GM18502 (cell line): ENCODE measurements around the gene DIAPH3.
"Not testable (repeated sequence)": the region's sequence is repeated elsewhere in the genome, so short reads cannot be mapped to it uniquely, and the experiment has no call there.

Experiments used
- ATAC-seq: cut with Tn5 transposase; IDR thresholded peaks from one replicate; pipeline ENCODE4 v1.9.1; 2021; ENCODE audit warnings: mild to moderate bottlenecking; ENCODE audit not compliant: unreplicated experiment, poor library complexity

Gene DIAPH3

GRCh38 chr13:60163478-60164233 is at the start of gene DIAPH3:
DIAPH3 (minus strand) TSS chr13:60163928; CDS start chr13:60163766, 162 bp downstream.
- ATAC-seq, result peak; percentile 99

- no peak for ATAC-seq
Observed at GRCh38 chr13:60213236-60213744, 49.6 kb upstream of the DIAPH3 start.

GRCh38 chr13:60211548-60211947 is 47.8 kb upstream of the DIAPH3 start:
- ATAC-seq, result no peak

GRCh38 chr13:60210510-60211330 is 47.0 kb upstream of the DIAPH3 start:
- no peak for ATAC-seq

GRCh38 chr13:60205499-60205898 is 41.8 kb upstream of the DIAPH3 start:
- ATAC-seq, result not testable (repeated sequence)

- no peak for ATAC-seq
Observed at GRCh38 chr13:60201286-60201685, 37.6 kb upstream of the DIAPH3 start.

GRCh38 chr13:60195893-60196292 is 32.2 kb upstream of the DIAPH3 start:
- not testable (repeated sequence) for ATAC-seq

GRCh38 chr13:60182907-60183306 is 19.2 kb upstream of the DIAPH3 start:
- ATAC-seq, result no peak

- no peak for ATAC-seq
Observed at GRCh38 chr13:60178327-60178726, 14.6 kb upstream of the DIAPH3 start.

- no peak for ATAC-seq
Observed at GRCh38 chr13:60175571-60175970, 11.8 kb upstream of the DIAPH3 start.

GRCh38 chr13:60174113-60174512 is 10.4 kb upstream of the DIAPH3 start:
- ATAC-seq, result no peak

GRCh38 chr13:60172111-60172510 is 8.4 kb upstream of the DIAPH3 start:
- ATAC-seq, result no peak

GRCh38 chr13:60170414-60170813 is 6.7 kb upstream of the DIAPH3 start:
- ATAC-seq, result no peak

GRCh38 chr13:60169239-60170031 is 5.7 kb upstream of the DIAPH3 start:
- no peak for ATAC-seq

GRCh38 chr13:60167121-60167520 is 3.4 kb upstream of the DIAPH3 start:
- no peak for ATAC-seq

- ATAC-seq, result no peak
Observed at GRCh38 chr13:60165391-60166099, 1.8 kb upstream of the DIAPH3 start.

- peak; percentile 33 for ATAC-seq
Observed at GRCh38 chr13:60164234-60164889, 634 bp upstream of the DIAPH3 start.

- no peak for ATAC-seq
Observed at GRCh38 chr13:60162096-60162495, 1.6 kb downstream of the DIAPH3 start.

GRCh38 chr13:60158321-60158801 is 5.4 kb downstream of the DIAPH3 start:
- no peak for ATAC-seq
